ENCODE results near the gene SETD2.
"Not testable (repeated sequence)": the region's sequence is repeated elsewhere in the genome, so short reads cannot be mapped to it uniquely, and the experiment has no call there.

Gene SETD2

DNA sequence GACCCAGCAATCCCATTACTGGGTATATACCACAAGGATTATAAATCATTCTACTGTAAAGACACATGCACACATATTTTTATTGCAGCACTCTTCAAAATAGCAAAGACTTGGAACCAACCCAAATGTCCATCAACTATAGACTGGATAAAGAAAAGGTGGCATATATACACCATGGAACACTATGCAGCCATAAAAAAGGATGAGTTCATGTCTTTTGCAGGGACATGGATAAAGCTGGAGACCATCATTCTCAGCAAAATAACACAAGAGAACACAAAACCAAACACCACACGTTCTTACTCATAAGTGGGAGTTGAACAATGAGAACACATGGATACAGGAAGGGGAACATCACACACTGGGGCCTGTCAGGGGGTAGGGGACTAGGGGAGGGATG lies 137.5 kb downstream of the SETD2 start:
- not testable (repeated sequence) for DNase-seq

DNA sequence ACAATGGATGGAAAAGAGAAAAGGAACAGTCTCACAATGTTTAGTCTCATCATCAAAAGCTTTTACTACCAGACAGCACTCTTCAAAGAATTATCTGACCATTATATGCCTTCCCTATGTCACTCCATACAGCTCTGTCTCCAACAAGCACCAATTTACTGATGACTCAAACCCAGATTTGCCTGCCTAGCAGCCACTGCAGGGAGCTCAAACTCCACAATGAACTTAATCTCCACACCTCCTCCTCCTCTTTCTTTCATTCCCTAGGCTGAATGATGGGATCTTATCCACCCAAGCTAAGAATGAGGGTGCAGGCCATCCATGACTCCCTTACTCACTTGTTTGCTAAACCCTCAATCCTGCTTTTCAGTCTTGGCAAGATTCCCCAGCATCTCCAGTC lies 139.0 kb downstream of the SETD2 start:
- no peak for DNase-seq

DNA sequence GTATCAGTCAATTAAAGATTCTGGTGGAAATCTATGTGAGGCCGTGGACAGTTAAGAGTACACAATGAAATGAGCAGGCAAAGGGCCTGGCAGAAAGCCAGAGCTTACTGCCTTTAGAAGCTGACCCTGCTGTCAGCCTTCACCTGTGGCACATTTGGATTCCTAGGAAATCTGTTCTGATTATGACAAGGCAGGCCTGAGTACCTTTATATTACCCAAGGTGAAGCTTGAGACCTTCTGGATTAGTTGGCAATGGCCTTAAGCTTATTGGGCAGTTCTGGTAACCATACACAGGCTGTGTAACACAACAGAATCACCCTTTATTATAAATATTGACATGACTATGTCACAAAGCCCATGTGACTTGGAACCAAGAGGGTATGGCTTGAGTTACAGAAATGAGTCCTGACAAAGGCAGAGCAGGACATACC lies 141.3 kb downstream of the SETD2 start:
- DNase-seq: no peak

DNA sequence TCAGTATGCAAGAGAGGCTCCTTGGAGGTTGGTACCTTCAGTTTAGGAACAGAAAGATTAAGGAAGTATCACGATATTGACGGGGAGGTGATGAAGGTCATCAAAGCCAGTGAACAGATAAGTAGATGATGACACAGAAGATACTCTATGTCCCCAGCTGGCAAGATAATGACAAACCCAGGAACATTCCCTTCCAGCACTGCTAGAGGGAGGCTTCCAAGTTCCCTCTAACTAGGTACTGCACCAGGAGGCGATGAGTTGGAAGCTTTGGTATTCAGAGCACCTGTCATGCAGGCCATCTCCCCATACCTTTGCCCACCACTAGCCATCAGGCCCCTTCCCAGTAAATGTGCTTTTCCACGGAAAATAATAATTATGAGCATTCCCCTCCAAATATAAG lies 143.6 kb downstream of the SETD2 start:
- no peak for DNase-seq

- peak; percentile 58 for DNase-seq
These were observed 144.7 kb downstream of the SETD2 start for GRCh38 chr3:47019201-47019600.

GRCh38 chr3:47018269-47018611 lies 145.7 kb downstream of the SETD2 start:
- DNase-seq: no peak

GRCh38 chr3:47017504-47018268 lies 146.2 kb downstream of the SETD2 start:
- no peak for DNase-seq

DNA sequence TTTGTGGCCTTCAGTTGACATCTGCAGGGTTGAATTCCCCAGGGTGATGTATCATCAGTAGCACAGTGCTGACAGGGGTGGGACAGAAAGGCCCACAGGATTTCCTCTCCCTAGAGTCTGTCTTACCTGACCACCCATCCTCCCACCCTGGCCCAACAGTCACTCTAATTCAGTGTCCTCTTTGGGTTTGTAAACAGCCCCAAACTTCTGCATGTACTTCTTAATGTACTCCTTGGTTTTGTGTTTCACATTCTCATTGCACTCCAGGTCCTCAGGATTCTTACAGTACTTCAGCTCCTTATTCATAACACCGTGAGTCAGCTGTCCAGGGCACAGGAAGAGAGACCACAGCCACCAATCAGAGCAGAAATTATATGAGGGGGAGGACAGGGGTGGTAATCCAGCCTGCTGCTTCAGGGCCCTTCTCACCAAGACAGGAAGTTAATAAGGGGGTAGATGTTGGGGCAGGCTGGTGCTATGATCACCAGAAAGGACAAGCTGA lies 146.9 kb downstream of the SETD2 start:
- DNase-seq: peak; percentile 42

DNA sequence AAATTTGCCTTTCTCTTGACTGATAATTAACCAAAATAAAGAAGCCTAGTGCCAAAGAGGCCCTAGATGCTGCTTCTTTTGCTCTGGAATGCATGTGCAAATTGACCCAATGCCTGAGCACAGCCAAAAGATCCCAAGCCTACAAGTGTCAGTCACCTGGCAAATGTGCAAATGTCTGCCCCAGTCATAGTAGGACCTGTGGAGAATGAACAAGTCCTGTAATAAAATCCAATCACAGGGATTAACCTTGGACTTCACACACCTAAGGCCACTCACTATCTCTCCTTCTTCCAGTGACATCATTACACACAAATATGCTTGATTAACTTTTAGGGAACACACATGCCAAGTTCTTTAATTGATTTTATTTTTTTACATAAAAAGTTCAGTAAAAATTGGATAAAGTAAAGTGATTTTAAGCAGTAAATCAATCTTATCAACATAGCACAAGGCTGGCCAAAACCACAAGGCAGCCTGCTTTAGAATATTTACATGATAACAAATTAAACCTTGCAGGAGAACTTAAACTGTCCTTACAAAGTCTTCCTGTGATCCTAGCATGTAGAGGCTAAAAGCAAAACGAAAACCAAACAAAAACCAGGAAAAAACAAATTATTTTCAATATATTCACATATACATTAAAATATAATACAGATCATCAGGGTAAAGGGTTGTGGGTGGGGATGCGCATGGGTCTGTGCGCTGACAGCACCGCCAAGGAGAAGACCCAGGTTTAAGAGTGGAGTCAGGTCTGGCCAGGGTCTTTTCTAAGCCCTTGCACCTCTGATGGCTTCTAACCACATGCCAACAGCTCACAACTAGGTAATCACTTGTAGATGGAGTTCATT lies 147.6 kb downstream of the SETD2 start:
- DNase-seq: no peak

DNA sequence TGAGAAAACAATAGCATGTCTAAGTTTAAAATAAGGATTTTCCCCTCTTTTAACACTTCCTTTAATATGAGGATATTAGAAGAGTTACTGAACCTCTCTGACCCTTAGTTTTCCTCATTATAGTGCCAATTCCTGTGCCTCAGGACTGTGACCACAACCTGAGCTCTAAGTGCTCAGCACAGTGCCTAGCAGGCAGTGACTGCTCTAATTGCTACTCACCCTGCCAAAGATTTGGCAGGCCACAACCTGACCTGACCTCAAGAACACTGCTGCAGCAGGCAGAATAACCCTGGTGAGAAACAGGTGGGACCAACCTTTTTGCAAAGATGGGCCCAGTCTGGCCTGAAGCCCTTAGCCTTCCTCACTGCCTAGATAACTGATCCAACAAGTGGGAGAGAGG lies 148.8 kb downstream of the SETD2 start:
- no peak for DNase-seq

GRCh38 chr3:47014036-47014435 lies 149.9 kb downstream of the SETD2 start:
- DNase-seq: no peak

- DNase-seq: no peak
These were observed 150.7 kb downstream of the SETD2 start for GRCh38 chr3:47013231-47013630.

GRCh38 chr3:47012342-47013230 lies 151.3 kb downstream of the SETD2 start:
- no peak for DNase-seq

GRCh38 chr3:47011371-47011770 lies 152.5 kb downstream of the SETD2 start:
- DNase-seq: no peak

DNA sequence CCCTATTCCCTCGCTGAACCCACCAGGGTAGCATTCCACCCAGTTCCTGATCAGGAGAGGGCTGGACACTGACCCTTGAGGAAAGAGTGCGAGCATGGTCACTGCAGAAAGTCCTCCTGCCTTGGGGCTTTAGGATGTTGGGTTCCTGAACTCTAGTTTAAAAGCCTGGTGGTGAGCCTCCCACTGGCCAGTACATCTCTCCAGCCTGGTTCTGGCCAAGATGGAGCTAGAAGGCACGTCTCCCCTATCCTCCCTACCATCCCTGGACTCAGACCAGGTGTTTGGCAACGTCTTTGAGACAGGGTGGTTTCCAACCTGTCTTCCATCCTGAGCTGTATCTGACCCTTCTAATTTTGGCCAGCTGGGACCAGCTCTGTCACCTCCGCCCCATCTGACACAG lies 153.0 kb downstream of the SETD2 start:
- DNase-seq: no peak

DNA sequence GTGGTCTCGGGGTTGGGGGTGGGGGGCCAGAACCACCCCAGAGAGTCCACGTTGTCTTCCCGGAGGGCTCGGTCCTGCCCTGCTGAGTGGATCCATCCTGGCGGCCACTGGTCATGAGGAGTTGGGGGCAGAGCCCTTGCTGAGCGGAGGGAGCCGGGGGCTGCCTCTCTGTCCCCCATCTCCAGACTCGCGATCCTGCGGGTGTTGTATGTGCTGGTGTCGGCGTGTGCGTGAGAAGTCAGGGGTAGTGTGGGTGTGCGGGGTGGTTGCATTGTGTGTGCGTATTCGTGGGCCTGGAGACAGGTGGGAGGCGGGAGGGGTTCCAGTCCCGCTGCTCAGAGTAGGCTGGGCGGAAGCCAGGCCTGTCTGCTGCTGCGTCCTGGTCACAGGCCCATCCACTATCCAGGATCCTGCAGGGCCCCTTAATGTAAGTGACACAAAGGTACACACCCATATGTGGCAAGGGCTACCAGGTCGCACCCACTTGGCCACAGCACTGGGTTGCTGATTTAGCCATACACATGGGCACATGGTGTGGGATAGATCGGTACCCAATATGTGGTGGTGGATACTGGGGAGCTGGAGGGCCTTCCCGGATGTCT lies 153.7 kb downstream of the SETD2 start:
- no peak for DNase-seq

GRCh38 chr3:47009225-47010110 lies 154.4 kb downstream of the SETD2 start:
- peak; percentile 82 for DNase-seq

- DNase-seq: no peak
These were observed 155.1 kb downstream of the SETD2 start for GRCh38 chr3:47008851-47009224.

GRCh38 chr3:47008234-47008796 lies 155.6 kb downstream of the SETD2 start:
- DNase-seq: no peak

DNA sequence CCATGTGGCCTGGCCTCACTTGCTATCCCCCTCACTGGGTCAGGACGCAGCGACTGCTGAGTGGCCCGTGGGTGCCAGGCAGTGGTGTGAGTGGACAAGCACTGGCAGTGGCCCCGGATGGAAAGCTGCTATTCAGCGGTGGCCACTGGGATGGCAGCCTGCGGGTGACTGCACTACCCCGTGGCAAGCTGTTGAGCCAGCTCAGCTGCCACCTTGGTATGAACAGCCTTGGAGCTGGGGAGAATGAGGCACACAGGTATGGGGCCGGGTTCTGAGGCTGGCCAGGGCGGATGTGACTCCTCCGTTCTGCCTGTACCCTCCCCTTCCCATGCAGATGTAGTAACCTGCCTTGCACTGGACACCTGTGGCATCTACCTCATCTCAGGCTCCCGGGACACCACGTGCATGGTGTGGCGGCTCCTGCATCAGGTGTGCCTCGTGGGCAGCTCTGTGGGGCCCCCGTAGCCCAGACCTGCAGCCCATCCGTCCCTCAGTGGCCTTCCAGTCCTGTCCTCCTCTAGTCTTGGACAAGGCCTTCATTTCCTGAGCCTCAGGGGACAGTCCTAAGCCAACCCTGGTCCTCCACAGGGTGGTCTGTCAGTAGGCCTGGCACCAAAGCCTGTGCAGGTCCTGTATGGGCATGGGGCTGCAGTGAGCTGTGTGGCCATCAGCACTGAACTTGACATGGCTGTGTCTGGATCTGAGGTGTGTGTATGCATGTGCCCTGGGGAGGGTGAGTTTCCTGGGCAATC lies 156.3 kb downstream of the SETD2 start:
- no peak for DNase-seq

GRCh38 chr3:47007001-47007400 lies 156.9 kb downstream of the SETD2 start:
- DNase-seq: no peak

Data from stimulated activated CD4-positive, alpha-beta T cell treated with anti-CD3 and anti-CD28 coated beads, Interleukin-15, amount 100 ng/mL, for 24 hours (primary cell).